D341Med (cell line): ENCODE data around the gene TRPV4.
A peak's percentile ranks its signal among the peaks of the same experiment; 100 is the strongest.
"Not testable (repeated sequence)": the region's sequence is repeated elsewhere in the genome, so short reads cannot be mapped to it uniquely, and the experiment has no call there.

Source experiments
- DNase-seq: peaks from one replicate; pipeline ENCODE4 v3.0.0; 2012; ENCODE audit warnings: low spot score

Gene TRPV4

GRCh38 chr12:109833307-109834189, at the start of gene TRPV4:
Gene TRPV4, minus strand, starts transcription at chr12:109833398. Its CDS starts 18,602 bp downstream, at chr12:109814796.
- DNase-seq, result no peak

DNA sequence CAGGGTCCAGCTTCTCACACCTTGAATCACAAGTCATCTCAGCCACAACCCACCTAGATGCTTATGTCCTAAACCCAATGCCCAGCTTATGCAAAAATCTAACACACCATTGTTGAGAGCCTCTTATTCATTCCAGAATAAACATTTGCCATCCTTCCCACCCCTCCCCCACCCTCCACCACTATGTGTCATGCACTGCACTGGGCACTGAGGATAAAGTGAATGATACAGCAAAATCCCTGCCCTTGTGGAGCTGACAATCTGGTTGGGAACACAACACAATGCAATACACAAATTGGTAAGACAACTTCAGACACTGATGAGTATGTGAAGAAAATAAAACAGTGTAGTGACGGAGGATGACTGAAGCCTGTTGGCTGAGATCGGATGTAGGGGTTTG, 48.6 kb upstream of the TRPV4 start:
- DNase-seq, result no peak

- no peak for DNase-seq
Measured at GRCh38 chr12:109880938-109881337, 47.7 kb upstream of the TRPV4 start.

DNA sequence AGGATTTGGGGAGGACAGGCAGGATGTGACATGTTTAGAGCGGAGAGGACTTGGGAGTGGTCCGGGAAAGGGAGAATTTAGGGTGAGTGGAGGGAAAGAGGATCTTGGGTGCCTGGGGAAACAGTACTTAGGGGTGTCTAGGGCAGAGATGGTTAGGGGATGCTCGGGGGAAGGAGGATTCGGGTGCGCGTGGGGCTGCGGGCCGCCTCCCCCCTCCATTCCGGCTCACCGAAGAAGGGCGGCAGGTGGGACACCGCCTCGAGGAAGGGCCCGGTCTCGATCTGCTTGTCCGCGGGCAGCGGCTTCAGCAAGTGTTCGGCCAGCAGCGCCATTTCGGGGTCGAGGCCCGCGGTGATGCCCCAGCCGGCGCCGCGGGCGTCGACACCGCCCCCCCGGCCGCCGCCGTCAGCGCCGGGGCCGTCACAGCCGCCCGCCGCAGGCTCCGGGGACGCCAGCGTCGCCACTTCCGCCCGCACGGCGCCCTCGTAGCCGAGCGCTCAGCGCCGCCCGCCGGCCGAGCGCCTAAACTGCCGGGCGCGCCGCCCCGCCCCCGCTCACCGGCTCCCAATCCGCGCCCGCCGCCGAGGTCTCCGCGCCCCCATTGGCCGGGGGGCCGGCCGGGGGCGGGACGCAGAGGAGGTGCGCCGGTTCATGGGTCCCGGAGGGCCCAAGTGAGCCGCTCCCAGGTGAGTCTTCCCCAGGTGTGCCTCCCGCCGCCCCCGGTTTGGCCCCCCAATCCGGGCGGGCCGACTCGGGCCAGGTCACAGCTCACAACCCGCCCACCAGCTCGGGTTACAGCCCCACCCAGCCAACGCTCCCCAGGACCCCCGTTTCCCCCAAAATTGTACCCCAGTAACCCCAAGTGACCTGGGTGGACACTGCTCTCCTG, 47.1 kb upstream of the TRPV4 start, which contains the start of gene GLTP:
Gene GLTP, minus strand, starts transcription at position 499 of the 889 bp plus-strand sequence. Its CDS starts 167 bp downstream, at position 332.
- peak; percentile 99 for DNase-seq

DNA sequence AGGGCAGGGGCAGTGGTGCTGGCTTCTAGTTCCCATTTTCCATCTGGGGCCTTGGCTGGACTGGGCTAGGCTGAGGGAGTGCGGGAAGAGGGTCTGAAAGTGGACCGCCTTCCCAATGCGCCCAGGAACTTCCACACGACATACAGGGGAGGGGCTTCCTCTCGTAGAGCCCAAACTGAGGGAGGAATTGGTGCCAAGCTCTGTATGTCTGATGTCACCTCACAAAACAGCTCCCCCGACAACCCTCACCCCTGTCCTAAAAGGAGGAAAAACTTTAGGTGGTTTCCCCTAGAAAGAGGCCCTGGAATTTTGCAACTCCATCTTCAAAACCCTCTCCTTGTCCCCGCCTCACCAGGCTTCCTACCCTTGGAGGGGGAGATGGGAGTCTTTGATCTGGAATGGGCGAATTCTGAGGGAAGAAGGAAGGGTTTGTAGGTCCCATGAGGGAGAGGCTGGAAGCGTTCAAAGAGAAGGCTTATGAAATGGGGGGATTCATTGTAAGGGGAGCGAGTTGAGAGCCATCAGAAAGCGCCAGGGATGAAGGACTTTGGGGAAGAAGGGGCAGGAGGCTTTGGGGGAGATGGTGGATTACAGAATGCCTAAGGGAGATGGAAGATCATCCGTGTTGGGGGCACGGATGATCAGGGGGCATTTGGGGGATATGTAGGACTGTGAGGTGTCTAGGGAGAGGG, 46.3 kb upstream of the TRPV4 start:
- peak; percentile 39 for DNase-seq

DNA sequence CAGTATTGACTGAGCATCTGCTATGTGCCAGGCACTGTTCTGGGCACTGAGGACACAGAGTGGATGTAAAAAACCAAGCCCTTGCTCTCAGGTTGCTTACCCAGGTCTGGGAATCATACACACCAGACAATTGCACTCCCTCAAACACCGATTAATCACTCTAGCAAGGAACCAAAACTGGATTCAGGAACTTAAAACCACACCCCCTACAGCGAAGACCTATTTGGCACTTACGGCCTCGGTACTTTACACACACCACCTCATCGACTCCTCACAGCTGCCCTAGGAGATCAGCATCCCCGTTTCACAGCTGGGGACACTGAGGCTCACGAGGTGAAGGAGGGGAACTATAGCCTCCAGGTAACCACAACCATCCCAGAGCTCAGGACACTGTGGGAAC, 45.6 kb upstream of the TRPV4 start:
- DNase-seq, result no peak

DNA sequence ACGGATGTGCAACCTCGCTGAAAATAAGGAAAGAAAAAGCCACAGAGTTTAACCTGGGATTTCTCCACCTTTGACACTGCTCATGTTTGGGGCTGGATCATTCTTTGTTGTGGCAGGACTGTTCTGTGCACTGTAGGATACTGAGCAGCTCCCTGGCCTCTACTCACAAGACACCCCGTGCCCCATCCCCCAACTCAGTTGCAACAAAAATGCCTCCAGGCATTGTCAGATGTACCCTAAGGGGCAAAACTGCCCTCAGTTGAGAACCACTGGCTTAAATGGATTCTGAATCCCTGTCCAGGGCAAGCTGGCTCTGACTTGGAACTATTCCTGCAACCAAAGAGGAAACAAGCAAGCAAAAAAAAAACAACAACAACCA, 45.0 kb upstream of the TRPV4 start:
- no peak for DNase-seq

DNA sequence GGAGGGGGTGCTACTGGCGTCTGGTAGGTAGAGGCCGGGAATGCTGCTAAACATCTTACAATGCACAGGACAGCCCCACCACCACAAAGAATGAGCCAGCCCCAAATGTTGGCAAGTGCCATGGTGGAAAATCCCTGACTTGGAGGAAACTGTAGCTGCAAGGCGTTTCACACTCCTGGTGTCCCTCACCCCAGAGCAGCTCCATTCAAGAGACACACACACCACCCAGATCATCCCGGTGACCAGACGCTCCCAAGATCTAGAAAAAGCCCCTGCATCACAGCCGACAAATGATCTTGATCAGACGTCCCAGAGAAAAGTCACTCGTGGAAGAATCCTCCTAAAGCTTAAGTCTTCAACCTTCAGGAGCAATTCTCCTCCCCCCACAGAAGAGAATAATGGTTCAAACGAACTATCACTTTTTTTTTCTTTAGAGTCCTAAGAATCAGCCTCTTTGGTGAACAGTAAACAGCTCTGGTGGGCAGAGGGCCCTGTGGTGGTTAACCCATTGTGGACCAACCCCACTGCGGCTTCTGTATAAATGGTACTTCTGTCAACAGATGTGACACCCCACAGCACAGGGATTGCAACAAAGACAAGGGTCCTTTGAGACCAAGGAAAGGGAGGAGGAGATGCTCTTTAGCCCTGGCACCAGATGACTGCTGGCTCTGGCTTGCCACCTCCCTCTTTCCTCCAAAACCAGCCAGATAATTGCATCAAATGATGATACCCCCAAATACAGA, 44.5 kb upstream of the TRPV4 start:
- DNase-seq, result no peak

- no peak for DNase-seq
Measured at GRCh38 chr12:109876406-109876805, 43.2 kb upstream of the TRPV4 start.

GRCh38 chr12:109875572-109876131, 42.5 kb upstream of the TRPV4 start:
- DNase-seq, result peak; percentile 8

DNA sequence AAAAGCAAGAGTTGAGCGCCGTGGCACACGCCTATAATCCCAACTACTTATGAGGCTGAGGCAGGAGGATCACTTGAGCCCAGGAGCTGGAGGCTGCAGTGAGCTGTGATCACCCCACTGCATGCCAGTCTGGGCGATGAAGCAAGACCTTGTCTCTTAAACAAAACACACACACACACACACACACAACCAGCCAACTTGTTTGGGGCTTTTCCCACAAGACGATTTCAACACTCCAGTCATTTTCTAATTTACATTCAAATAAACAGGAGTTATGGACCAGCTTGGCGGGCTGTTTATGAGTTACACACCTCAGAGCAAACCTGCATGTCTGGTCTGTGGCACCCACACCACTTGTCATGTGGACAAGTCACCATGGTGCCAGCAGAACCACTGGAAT, 40.5 kb upstream of the TRPV4 start:
- no peak for DNase-seq

DNA sequence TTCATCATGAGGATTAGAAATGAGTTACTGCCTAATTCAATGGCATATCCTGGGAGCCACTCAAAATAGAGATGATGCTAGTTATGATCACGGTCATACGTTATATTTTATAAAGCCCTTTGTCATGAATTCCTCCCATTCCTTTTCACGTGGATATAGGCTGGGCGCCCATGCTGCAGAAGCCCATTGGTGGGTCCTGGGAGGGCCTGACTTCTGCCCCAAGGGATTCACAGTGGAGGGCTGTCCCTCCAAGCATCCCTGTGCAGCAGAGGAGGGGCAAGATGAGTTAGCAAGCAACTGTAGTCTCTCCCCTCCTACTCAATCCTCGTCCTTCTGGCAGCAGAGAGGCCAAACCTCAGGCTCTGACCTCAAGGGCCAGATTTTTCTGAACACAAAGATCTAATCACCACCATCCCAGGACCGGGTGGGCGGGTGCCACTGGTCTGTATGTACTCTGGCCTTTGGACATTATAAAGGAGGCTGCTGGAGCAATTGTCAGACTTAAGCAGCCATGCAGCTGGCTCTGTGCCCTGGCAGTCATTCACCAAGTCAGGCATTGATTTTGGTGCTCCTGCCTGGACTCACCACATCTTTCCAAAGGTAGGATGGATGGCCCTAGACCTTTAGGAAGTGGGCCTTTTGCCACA, 38.6 kb upstream of the TRPV4 start:
- DNase-seq, result peak; percentile 14

DNA sequence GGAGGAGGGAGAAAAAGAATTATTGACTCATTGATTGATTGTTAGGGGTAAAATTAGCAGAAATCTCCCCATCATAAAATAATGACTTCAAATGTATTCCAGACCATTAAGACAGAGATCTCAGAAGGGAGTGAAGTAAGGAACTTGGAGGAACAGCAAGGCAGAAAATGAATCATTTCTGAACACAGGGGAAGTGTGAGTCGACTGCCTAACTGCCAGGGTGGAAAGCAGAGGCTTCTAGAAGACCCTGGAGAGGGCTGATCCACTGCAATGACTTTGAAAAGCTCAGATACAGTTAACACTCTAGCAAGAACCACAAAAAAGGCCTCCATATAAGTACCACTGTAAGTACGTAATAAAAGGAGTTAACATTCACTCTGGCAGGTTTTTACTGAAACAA, 37.5 kb upstream of the TRPV4 start:
- peak; percentile 5 for DNase-seq

GRCh38 chr12:109868182-109869051, 35.2 kb upstream of the TRPV4 start:
- peak; percentile 4 for DNase-seq

DNA sequence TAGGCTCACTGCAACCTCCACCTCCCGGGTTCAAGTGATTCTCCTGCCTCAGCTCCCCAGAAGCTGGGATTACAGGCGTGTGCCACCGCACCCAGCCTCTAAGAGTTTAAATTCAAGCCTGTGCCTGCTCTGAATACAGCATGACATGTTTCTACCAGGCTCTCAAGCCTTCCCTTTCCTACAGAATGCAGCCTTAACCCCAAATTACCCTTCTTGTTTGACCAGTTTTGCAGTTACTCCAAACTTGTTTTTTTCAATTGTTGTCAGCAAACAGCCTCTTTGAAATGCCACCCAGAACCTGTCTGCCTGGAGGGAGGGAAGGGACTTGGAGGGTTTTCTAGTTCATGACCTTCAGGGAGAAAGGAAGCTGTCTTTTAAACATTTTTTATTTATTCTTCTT, 31.7 kb upstream of the TRPV4 start:
- DNase-seq, result peak; percentile 13

GRCh38 chr12:109863847-109864712, 30.9 kb upstream of the TRPV4 start:
- peak; percentile 5 for DNase-seq

DNA sequence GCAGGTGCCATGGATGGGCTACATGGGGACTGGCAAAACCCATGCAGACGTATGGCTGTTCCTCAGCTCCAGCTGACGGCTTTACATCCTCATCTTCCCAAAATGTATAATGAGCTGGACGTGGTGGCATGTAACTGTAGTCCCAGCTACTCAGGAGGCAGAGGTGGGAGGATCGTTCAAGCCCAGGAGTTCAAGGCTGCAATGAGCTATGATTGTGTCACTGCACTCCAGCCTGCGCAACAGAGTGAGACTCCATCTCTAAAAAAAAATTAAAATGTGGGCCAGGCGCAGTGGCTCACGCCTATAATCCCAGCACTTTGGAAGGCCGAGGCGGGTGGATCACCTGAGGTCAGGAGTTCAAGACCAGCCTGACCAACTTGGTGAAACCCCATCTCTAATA, 29.3 kb upstream of the TRPV4 start:
- not testable (repeated sequence) for DNase-seq

- DNase-seq, result peak; percentile 17
Measured at GRCh38 chr12:109861689-109862314, 28.6 kb upstream of the TRPV4 start.
